Amniotic stem cell (primary cell): ENCODE data around the gene KBTBD4.
A peak's percentile ranks its signal among the peaks of the same experiment; 100 is the strongest.
"Not testable (repeated sequence)": the region's sequence is repeated elsewhere in the genome, so short reads cannot be mapped to it uniquely, and the experiment has no call there.

Experiments
- DNase-seq: peaks from one replicate; lab custom pipeline; 2025; lab: John Stamatoyannopoulos, UW

KBTBD4 gene

GRCh38 chr11:47589977-47590861, 11.4 kb upstream of the KBTBD4 start:
- DNase-seq: no peak

- no peak for DNase-seq
These were observed 10.8 kb upstream of the KBTBD4 start for GRCh38 chr11:47589584-47589976.

GRCh38 chr11:47589118-47589517, 10.3 kb upstream of the KBTBD4 start:
- DNase-seq: no peak

- no peak for DNase-seq
These were observed 9.1 kb upstream of the KBTBD4 start for GRCh38 chr11:47587723-47588326.

- no peak for DNase-seq
These were observed 8.4 kb upstream of the KBTBD4 start for GRCh38 chr11:47587039-47587716.

- DNase-seq: no peak
These were observed 7.5 kb upstream of the KBTBD4 start, which contains the start of gene FAM180B for GRCh38 chr11:47586098-47586855. TSS of gene FAM180B (plus strand) at chr11:47586678. CDS start at chr11:47586769, 91 bp downstream.

GRCh38 chr11:47583844-47584243, 5.1 kb upstream of the KBTBD4 start:
- no peak for DNase-seq

GRCh38 chr11:47577460-47578041, 1.2 kb downstream of the KBTBD4 start:
- no peak for DNase-seq

GRCh38 chr11:47573321-47573720, 5.4 kb downstream of the KBTBD4 start:
- no peak for DNase-seq

GRCh38 chr11:47572715-47573255, 6.0 kb downstream of the KBTBD4 start:
- DNase-seq: no peak

- DNase-seq: no peak
These were observed 6.9 kb downstream of the KBTBD4 start for GRCh38 chr11:47571895-47572294.

GRCh38 chr11:47571357-47571729, 7.4 kb downstream of the KBTBD4 start:
- DNase-seq: no peak

GRCh38 chr11:47570651-47571356, 8.0 kb downstream of the KBTBD4 start:
- no peak for DNase-seq

- DNase-seq: no peak
These were observed 9.1 kb downstream of the KBTBD4 start for GRCh38 chr11:47569646-47570045.

GRCh38 chr11:47566149-47566698, 12.5 kb downstream of the KBTBD4 start:
- no peak for DNase-seq

- DNase-seq: peak; percentile 27
These were observed 13.2 kb downstream of the KBTBD4 start, which contains the start of gene PTPMT1 for GRCh38 chr11:47565340-47566148. TSS of gene PTPMT1 (plus strand) at chr11:47565599. CDS start at chr11:47565623, 24 bp downstream.

GRCh38 chr11:47564933-47565339, 13.8 kb downstream of the KBTBD4 start:
- DNase-seq: no peak

- DNase-seq: not testable (repeated sequence)
These were observed 14.4 kb downstream of the KBTBD4 start for GRCh38 chr11:47564366-47564765.

- not testable (repeated sequence) for DNase-seq
These were observed 16.4 kb downstream of the KBTBD4 start for GRCh38 chr11:47562393-47562792.
